Activated naive CD4-positive, alpha-beta T cell treated with anti-CD3 and anti-CD28 coated beads, Interleukin-2, amount 50 U/mL, for 24 hours (primary cell): ENCODE results near the gene NEK6.

Experiments used
- H3K27ac Mint-ChIP-seq: one replicate; pipeline ENCODE4 v1.8.0; 2021; ENCODE audit warnings: mild to moderate bottlenecking, mixed read lengths
- H3K27me3 Mint-ChIP-seq: one replicate; pipeline ENCODE4 v1.8.0; 2021; ENCODE audit warnings: mixed read lengths
- H3K36me3 Mint-ChIP-seq: one replicate; pipeline ENCODE4 v1.8.0; 2021; ENCODE audit warnings: mixed read lengths
- H3K4me1 Mint-ChIP-seq: one replicate; pipeline ENCODE4 v1.8.0; 2021; ENCODE audit warnings: mixed read lengths
- H3K4me3 Mint-ChIP-seq: one replicate; pipeline ENCODE4 v1.8.0; 2021; ENCODE audit warnings: mild to moderate bottlenecking, mixed read lengths
- H3K9me3 Mint-ChIP-seq: one replicate; pipeline ENCODE4 v1.8.0; 2021; ENCODE audit warnings: mixed read lengths

Gene NEK6

DNA sequence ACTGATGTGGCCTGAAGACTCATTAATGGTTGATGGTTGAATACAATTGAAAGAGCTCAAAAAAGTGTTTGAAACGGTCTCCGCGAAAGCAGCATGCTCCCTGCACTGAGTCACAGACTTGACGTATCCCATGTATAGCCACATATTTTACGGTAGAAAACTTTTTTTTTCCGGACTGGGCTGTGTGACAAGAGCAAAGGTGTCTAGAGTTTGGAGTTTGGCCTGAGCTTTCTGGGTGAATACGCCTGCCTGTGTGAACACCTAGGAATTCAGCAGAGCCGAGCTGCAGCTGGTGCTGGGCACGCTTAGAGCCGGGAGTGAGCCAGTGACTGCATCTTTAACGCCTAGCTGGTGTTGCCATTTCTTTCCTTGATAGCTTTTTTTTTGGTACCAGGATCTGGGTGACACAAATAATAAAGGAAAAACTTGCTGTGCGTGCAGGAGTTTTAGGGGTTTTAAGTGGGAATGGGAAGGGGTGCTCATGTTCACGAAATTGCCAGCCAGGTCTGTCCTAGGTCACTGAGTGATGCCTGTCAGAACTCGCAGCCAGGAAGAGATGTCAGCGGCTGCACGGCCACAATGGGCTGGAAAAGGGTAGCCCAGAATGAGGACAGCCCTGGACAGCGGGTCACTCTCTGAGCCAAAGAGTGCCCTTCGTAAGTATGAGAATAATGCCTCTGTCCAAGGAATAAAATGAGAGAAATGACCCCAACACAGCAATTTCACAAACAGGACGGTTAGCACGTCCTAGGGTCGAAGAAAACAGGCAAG is 105.8 kb downstream of the NEK6 start:
- H3K27ac Mint-ChIP-seq: no peak overlapping the region
- H3K27me3 Mint-ChIP-seq: no peaks in the 10 kb centered on the region
- peaks cover 3% of the 10 kb centered on the region for H3K36me3 Mint-ChIP-seq
- H3K4me1 Mint-ChIP-seq: peaks cover 74% of the 10 kb centered on the region
- no peak overlapping the region for H3K4me3 Mint-ChIP-seq
- H3K9me3 Mint-ChIP-seq: no peaks in the 10 kb centered on the region

DNA sequence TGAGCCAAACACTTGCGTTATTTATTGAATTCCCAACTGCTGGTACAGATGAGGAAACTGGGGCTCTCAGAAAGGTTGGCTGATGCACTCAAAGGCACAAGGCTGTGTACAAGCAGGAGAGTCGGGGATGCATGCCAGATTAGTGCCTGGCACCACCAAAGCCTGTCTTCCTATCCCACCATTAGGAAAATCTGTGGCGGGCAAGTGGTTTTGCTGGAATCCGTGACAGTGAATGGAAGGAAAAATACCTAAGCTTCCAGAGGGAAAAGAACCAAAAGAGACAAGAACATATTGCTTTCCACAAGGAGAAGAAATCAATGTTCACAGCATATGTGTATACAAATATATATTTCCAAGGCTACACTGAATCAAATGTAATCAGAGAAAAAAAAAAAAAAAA is 106.4 kb downstream of the NEK6 start:
- H3K36me3 Mint-ChIP-seq: peaks cover 5% of the 10 kb centered on the region
- peaks cover 77% of the 10 kb centered on the region for H3K4me1 Mint-ChIP-seq
- H3K27ac Mint-ChIP-seq: no peak overlapping the region
- H3K4me3 Mint-ChIP-seq: no peak overlapping the region
- no peaks in the 10 kb centered on the region for H3K27me3 Mint-ChIP-seq
- no peaks in the 10 kb centered on the region for H3K9me3 Mint-ChIP-seq

DNA sequence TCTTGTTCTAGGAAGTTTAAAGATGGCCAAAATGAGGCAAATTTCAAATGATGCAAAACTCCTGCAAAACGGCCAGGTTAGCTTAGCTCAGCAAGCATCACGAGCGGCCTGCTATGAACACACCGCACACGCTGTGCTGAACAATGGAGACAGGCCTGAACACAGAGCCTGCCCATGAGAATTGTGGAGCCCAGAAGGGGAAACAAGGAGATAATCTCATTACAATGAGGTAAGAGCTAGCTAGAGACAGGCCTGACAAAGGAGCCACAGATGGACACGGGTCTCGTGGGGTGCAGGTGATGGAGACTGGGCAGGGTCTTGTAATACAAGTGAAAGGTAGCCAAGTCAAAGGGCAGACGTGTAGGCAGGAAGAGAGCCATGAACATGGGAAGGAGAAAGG is 107.3 kb downstream of the NEK6 start:
- H3K4me1 Mint-ChIP-seq: peaks cover 80% of the 10 kb centered on the region
- no peaks in the 10 kb centered on the region for H3K9me3 Mint-ChIP-seq
- H3K27ac Mint-ChIP-seq: peak overlapping the region; percentile 27
- no peak overlapping the region for H3K4me3 Mint-ChIP-seq
- H3K36me3 Mint-ChIP-seq: peaks cover 4% of the 10 kb centered on the region
- no peaks in the 10 kb centered on the region for H3K27me3 Mint-ChIP-seq

DNA sequence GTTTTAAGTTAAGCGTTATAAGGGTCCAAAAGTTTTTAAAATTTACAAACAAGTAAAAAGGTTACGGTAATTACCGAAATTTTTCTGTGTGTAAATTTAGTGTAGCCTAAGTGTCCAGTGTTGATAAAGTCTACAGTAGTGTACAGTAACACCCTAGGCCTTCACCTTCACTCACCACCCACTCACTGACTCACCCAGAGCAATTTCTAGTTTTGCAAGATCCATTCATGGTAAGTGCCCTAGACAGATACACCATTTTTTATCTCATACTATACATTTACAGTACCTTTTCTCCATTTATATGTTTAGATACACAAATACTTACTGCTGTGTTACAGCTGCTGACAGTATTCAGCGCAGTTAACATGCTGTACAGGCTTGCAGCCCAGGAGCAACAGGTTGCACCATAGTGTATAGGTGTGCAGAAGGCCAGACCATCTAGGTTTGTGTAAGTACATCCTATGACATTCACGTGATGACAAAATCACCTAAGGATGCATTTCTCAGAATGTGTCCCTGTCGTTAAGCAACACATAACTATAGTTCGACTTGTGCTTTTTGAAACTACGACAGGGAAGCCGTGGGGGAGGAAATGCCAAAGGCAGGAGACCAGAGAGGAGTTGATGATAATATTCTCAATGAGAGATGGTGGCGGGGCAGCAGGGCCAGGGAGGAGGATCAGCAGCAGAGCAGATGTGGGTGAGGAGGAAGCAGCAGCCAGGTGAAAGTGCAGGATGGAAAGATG is 108.9 kb downstream of the NEK6 start:
- no peak overlapping the region for H3K27ac Mint-ChIP-seq
- H3K4me3 Mint-ChIP-seq: no peak overlapping the region
- H3K9me3 Mint-ChIP-seq: no peaks in the 10 kb centered on the region
- H3K36me3 Mint-ChIP-seq: peaks cover 4% of the 10 kb centered on the region
- H3K27me3 Mint-ChIP-seq: no peaks in the 10 kb centered on the region
- peaks cover 80% of the 10 kb centered on the region for H3K4me1 Mint-ChIP-seq

DNA sequence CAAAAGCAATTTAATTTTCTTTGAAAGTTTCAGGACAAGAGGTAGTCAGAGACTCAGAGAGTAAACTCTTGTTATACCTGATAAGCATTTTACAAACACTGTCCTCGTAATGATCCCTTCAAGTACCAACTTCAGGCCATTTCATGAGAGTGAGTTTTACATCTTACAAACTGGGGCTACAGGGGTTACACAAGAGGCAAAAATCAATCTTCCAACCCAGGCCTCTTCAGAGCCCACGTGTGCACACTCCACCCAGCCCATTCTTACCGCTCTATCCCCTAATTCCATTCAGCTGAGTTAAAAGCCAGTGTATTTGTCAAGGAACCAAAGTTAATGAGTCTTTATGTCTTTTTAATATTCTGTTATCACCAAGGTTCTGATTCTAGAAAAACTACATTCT is 110.9 kb downstream of the NEK6 start:
- Mint-ChIP-seq H3K27me3 (no peaks in the 10 kb centered on the region), H3K9me3 (no peaks in the 10 kb centered on the region), H3K4me3 (no peak overlapping the region), H3K27ac (no peak overlapping the region), H3K36me3 (peaks cover 6% of the 10 kb centered on the region), H3K4me1 (peaks cover 87% of the 10 kb centered on the region)

DNA sequence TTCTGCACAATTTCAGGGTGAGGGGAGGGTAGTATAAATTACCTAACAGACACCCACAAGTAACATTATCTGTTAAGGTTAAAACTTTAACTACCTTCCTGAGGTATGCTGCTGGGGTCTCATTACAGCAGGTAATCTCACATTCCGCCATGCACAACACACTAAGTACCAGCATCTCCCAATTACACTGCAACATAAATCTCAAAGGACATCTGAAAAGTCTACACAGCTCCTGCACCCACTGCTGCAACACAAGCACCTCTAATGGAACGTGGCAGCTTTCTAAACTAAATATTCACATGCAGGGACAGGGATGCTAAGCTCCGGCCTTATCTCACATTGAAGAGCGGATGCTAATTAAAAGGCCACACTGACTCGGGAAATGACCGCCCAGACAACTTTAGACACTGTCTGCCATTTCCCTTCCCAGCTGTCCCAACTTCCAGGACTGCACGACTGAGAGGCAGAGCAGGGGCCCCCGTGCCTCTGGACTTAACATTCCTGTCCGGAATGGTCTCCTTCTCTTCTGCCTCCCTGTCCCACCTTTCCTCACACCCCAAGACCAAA is 111.6 kb downstream of the NEK6 start:
- no peak overlapping the region for H3K27ac Mint-ChIP-seq
- no peak overlapping the region for H3K4me3 Mint-ChIP-seq
- H3K9me3 Mint-ChIP-seq: no peaks in the 10 kb centered on the region
- peaks cover 85% of the 10 kb centered on the region for H3K4me1 Mint-ChIP-seq
- peaks cover 9% of the 10 kb centered on the region for H3K36me3 Mint-ChIP-seq
- H3K27me3 Mint-ChIP-seq: no peaks in the 10 kb centered on the region

DNA sequence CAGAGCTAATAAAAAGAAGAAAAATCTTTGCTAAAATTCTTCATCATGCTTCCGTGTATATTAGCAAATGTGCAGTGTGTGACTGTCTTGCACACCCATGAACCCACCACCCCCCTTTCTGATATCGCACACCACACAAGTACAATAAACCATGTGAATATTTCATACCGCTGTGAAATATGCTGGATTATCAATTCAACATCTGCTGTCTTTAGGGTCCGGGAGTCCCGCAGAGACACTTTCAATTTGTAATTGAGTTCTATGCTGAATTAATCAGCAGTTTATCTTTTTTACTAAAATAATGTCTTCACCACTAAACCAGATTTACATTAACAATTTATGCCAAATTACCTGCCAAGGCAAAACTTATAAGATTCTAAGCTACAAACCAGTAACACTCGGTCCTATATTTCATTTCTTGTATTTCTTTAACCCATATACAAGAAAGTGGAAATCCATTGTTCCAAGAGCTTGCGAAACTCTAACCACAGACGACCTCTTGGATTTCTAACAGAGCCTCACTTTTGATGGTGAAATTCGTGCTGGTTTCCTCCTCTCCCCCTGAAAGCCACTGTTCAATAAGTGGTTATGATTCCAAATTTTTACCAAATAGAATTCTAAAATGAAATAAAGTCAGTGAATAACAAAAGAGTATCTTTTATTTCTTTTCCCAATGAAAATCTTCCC is 113.3 kb downstream of the NEK6 start:
- H3K27ac Mint-ChIP-seq: no peak overlapping the region
- H3K36me3 Mint-ChIP-seq: peaks cover 14% of the 10 kb centered on the region
- peaks cover 76% of the 10 kb centered on the region for H3K4me1 Mint-ChIP-seq
- no peaks in the 10 kb centered on the region for H3K27me3 Mint-ChIP-seq
- no peaks in the 10 kb centered on the region for H3K9me3 Mint-ChIP-seq
- H3K4me3 Mint-ChIP-seq: no peak overlapping the region

DNA sequence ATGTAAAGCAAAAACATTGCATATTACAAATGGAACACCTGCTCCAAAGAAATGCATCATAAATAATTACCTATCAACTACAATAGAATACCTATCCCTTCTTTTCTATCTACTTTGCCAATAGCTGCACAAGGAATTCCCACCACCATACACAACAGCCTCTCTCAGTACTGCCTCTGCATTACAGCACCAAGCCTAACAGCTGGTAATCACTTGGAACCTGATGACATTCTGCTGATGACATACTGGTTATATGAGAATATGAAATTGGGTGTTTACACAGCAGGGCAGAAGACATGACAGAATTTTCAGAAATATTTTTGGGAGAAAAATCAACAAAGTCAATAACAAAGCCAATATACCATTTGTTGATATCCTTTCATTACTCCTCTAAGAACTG is 114.3 kb downstream of the NEK6 start:
- no peaks in the 10 kb centered on the region for H3K27me3 Mint-ChIP-seq
- H3K4me3 Mint-ChIP-seq: no peak overlapping the region
- H3K4me1 Mint-ChIP-seq: peaks cover 71% of the 10 kb centered on the region
- H3K9me3 Mint-ChIP-seq: no peaks in the 10 kb centered on the region
- peaks cover 17% of the 10 kb centered on the region for H3K36me3 Mint-ChIP-seq
- H3K27ac Mint-ChIP-seq: peak overlapping the region; percentile 31

DNA sequence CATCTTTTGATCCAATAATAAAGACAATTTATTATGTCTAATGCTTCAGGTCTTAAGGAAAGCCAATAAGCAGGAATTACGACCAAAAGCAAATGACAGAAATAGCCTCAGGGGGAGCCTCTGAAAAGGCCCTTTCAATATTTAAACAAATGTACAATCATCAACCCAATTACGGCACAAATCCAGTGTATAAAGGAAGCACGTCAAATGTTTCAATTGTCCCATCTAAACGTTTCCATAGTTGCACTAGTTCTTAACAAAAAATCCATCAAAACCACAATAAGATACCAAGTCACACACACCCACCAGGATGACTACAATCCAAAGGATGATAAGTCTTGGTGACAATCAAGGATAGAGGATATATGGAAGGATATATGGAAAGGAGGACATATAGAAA is 115.6 kb downstream of the NEK6 start:
- no peaks in the 10 kb centered on the region for H3K9me3 Mint-ChIP-seq
- H3K27ac Mint-ChIP-seq: no peak overlapping the region
- H3K4me3 Mint-ChIP-seq: no peak overlapping the region
- H3K27me3 Mint-ChIP-seq: no peaks in the 10 kb centered on the region
- H3K36me3 Mint-ChIP-seq: peaks cover 18% of the 10 kb centered on the region
- H3K4me1 Mint-ChIP-seq: peaks cover 65% of the 10 kb centered on the region

DNA sequence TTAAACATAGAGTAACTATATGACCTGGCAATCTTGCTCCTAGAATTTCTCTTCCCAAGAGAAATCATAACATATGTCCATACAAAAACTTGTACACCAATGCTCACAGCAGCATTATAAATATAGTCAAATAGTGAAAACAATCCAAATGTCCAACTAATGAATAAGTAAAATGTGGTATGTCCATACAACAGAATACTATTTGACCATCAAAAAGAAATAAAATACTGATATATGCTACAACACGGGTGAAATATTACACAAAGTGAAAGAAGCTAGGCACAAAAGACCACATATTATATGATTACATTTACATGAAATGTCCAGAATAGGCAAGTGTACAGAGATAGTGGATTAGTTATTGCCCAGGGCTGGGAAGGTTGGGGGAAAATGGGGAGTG is 116.1 kb downstream of the NEK6 start:
- Mint-ChIP-seq H3K9me3 (no peaks in the 10 kb centered on the region), H3K36me3 (peaks cover 18% of the 10 kb centered on the region), H3K27ac (no peak overlapping the region), H3K27me3 (no peaks in the 10 kb centered on the region), H3K4me1 (peaks cover 65% of the 10 kb centered on the region), H3K4me3 (no peak overlapping the region)

DNA sequence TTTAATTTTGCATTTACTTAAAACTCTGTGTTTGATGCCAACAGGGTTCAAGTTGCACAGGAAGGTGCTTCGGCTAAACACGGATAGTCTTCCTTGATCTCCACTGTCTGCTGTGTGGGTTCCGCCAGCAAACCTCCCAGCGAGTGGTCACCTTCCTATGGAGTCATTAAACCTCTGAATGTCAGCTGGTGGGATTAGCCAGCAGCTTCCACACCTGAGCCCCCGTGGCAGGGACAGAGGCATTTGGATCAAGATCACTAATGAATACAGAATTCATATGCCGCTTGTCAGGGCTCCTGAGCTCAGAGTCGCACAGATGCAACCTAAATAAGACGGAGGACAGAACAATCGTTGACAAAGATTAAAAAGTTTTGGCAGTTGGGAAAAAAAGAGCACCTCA is 118.0 kb downstream of the NEK6 start:
- no peaks in the 10 kb centered on the region for H3K9me3 Mint-ChIP-seq
- no peak overlapping the region for H3K27ac Mint-ChIP-seq
- peaks cover 60% of the 10 kb centered on the region for H3K4me1 Mint-ChIP-seq
- peaks cover 20% of the 10 kb centered on the region for H3K36me3 Mint-ChIP-seq
- H3K4me3 Mint-ChIP-seq: no peak overlapping the region
- H3K27me3 Mint-ChIP-seq: no peaks in the 10 kb centered on the region

DNA sequence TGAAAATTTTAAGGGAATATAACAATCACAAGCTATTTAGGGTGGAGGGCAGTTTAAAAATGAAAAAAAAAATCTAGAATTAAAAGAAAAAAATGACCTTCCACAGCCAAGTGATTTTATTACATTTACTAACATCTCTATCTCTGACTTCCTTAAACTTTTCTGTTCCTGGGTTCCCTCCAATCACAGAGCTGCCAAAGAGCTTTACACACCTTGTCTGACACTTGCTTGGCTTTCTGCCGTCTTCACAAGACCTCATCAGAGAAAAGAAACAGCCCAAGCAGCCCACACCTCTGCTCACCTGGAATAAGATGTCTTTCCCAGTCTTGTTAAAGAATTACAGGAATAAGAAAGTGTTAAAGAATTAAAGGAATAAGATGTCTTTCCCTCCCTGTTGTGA is 118.6 kb downstream of the NEK6 start:
- Mint-ChIP-seq H3K36me3 (peaks cover 20% of the 10 kb centered on the region), H3K4me1 (peaks cover 55% of the 10 kb centered on the region), H3K9me3 (no peaks in the 10 kb centered on the region), H3K27ac (no peak overlapping the region), H3K27me3 (no peaks in the 10 kb centered on the region), H3K4me3 (no peak overlapping the region)

DNA sequence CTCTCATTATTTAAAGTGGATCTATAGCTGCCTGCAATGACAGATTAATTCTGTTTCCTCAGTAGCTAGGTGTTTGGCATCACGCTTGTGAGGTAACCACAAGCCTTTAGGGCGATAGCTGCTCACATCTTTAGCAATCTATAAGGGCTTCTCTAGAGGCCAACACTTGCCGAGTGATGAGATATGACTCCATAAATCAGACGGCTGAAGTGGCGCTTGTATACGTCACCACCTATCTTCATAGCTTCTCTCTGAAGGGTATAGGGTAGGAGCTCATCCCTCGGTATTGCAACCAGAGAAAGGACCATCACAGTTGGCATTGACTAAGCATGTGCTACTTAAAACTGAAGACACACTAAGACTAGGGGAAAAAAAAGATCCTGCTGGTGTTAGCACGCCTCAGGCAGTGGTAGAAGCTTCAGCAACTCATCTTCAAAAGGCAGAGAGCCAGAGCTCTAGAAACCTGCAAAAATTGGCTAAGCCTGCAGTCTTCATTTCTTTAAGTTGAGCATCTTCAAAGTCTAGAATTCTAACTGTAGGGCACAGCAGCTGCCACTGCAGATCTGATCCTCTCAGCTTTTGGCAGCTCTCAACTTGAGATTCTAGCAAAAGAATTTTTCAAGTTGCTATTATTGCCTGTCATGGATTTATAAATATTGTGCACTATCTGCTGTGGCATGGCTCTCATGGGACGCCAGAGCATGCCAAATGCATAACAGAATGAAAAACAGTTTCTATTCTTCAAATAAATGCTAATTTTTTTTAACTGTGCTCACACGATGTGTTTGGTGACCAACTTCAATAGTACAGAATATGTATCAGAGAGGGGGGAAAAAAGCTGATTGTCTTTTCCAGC is 120.0 kb downstream of the NEK6 start:
- H3K27ac Mint-ChIP-seq: no peak overlapping the region
- no peak overlapping the region for H3K4me3 Mint-ChIP-seq
- H3K4me1 Mint-ChIP-seq: peaks cover 40% of the 10 kb centered on the region
- peaks cover 18% of the 10 kb centered on the region for H3K36me3 Mint-ChIP-seq
- no peaks in the 10 kb centered on the region for H3K9me3 Mint-ChIP-seq
- H3K27me3 Mint-ChIP-seq: no peaks in the 10 kb centered on the region

DNA sequence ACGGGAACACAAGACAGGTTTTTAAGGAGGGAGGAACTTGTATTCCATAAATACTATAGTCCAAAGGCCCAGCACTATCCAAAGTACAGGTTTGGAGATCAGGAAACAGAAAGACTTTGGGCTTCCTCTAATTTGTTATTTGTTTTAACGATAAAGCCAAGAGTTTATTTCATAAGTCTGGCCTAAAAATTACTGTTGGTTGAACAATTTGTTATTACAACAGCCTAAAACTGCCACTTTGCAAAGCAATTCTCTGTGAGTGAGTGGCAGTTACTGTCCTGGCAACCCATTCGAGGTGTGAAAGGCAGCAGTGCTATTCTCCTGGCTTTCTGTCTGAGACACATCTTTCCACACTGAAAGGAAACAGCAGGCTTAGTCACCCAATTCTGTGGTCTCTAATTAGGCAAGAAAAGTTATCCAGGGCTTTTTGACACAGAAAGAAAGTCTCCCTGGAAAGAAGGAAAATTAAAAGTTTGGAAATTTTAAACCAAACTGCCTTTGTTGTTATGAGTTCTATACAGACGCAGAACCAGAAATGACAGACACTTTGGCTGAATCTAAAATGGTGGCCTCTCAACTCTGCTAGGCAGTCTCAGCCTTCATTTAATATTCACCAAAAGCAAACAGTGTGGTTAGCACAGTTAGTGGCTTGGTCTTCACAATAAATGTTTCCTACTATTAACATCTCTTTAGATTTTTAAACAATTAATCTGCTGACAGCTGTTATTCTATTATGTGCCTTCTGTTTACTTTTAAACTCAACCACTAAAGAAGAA is 123.6 kb downstream of the NEK6 start:
- no peaks in the 10 kb centered on the region for H3K9me3 Mint-ChIP-seq
- H3K27ac Mint-ChIP-seq: no peak overlapping the region
- peaks cover 11% of the 10 kb centered on the region for H3K36me3 Mint-ChIP-seq

More for the DNA sequence above, 123.6 kb downstream of the NEK6 start:
- Mint-ChIP-seq H3K4me1 (peaks cover 31% of the 10 kb centered on the region), H3K27me3 (no peaks in the 10 kb centered on the region), H3K4me3 (no peak overlapping the region)
